Urinary bladder (tissue), 4 donors: Measurements from ENCODE around the gene NT5C3B. TPM values are rescaled to one million over a fixed set of nuclear protein-coding genes. Genes with fewer than 3 reads are reported as not detected.
"Not testable (repeated sequence)": the region's sequence is repeated elsewhere in the genome, so short reads cannot be mapped to it uniquely, and the experiment has no call there.

ENCODE experiments used
- DNase-seq: peaks from one replicate; pipeline ENCODE4 v3.0.0-alpha.2; 2015; ENCODE audit errors: extremely low spot score
- H3K27ac ChIP-seq: one replicate; pipeline ENCODE4 v1.5.1; 2013; ENCODE audit warnings: low read depth, mild to moderate bottlenecking, moderate library complexity
- H3K36me3 ChIP-seq: one replicate; pipeline ENCODE4 v1.6.1; 2013; ENCODE audit warnings: mild to moderate bottlenecking, moderate library complexity; ENCODE audit not compliant: insufficient read depth
- H3K4me1 ChIP-seq: one replicate; pipeline ENCODE4 v1.6.1; 2013; ENCODE audit warnings: mild to moderate bottlenecking, moderate library complexity; ENCODE audit not compliant: insufficient read depth
- H3K4me3 ChIP-seq: one replicate; pipeline ENCODE4 v1.5.1; 2013; ENCODE audit warnings: low read depth, low read length
- WGBS: extraction: QIAGEN DNeasy Blood & Tissue Kit; methylation state at CpG from one replicate; pipeline ENCODE4 v1.1.7; 2013; 5-methylcytosine and 5-hydroxymethylcytosine counted together
- polyA plus RNA-seq: library from polyadenylated mRNA; stranded (reverse); fragments of 200-250 nt; gene quantifications from one replicate; pipeline ENCODE4 v1.2.3, GENCODE V29; 2013
- total RNA-seq: library from RNA; depleted of rRNA; stranded (reverse); fragments of >200 nt; gene quantifications from one replicate; pipeline ENCODE4 v1.2.3, GENCODE V29; 2014
- donor health status: healthy with polysubstance abuse.
- donor health status: healthy.

The NT5C3B gene
- total and polyA plus RNA-seq, 2 donors = 40.8 to 67.9 TPM

DNA sequence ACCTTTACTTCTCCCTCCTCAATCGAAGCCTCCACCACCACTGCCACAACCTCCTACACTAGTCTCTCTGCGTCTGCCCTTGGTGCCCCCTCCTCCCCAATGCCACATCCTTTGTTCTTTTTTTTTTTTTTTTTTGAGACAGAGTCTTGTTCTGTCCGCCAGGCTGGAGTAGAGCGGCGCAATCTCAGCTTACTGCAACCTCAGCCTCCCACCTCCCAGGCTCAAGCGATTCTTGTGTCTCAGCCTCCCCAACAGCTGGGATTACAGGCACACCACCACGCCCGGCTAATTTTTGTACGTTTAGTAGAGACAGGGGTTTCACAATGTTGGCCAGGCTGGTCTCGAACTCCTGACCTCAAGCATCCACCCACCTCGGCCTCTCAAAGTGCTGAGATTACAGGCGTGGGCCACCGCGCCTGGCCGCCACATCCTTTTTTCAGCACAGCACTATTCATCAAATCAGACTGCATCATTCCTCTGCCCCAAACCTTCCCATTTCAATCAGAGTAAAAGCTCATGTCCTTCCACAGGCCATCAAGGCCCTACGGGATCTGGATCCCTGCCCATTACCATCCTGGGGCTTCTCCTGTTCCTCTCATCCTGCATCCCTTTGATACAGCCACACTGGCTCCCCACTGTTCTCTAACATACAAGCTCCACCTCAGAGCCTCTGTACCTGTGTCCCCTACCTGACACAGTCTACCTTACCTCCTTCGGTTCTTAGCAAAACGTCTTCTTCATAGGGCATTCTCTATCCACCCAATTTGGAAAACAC, 27.2 kb upstream of the NT5C3B start:
- no peak overlapping the region for H3K27ac ChIP-seq
- H3K36me3 ChIP-seq = no peaks in the 10 kb centered on the region
- DNase-seq = no peak
- H3K4me1 ChIP-seq = peaks cover 2% of the 10 kb centered on the region
- peak overlapping the region; percentile 87 for H3K4me3 ChIP-seq
- WGBS = 71% methylated on average over 18 of the region's 18 CpGs

GRCh38 chr17:41860254-41860931, 24.4 kb upstream of the NT5C3B start:
- Histone ChIP-seq H3K27ac (no peak overlapping the region), H3K4me1 (peaks cover 2% of the 10 kb centered on the region), H3K36me3 (no peaks in the 10 kb centered on the region), H3K4me3 (no peak overlapping the region)
- 72% methylated on average over 3 of the region's 3 CpGs for WGBS
- DNase-seq = no peak

GRCh38 chr17:41851382-41851781, 15.3 kb upstream of the NT5C3B start:
- not testable (repeated sequence) for H3K27ac ChIP-seq, DNase-seq, H3K4me3 ChIP-seq, H3K36me3 ChIP-seq, H3K4me1 ChIP-seq
- WGBS = 97% methylated on average over 14 of the region's 14 CpGs

DNA sequence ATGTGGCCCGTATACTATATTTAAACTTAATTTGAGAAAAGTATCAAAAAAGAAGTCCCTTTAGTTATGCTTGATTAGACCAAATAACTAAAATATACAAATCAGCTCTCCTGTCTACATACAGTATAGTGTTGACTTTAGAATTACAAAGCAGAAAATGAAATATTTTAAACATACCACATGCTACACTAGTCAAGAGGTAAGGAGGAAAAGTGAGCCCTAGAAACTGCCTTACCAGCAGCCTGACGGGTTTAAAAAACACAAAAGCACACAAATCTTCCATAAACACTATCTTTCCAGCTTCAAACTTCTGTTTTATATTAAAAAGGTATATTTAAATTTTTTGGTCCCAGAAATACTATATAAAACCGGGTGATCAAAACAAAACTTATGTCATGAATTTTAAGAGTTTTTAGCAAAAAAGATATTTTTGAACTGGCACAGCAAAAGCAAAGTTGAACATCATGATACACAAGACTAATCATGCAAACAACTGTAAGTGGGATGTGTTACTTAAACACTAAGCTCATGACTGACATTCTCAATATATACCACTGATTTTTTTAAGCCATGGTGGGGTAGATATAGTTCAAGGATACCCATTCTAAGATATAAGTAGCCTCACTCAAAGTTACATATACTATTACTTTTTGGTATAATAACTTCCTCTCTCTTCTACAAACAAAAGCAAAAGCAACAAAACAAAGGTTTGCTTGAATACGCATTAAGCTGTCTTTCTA, 13.4 kb upstream of the NT5C3B start:
- Histone ChIP-seq H3K4me3 (no peak overlapping the region), H3K36me3 (no peaks in the 10 kb centered on the region), H3K4me1 (no peaks in the 10 kb centered on the region), H3K27ac (no peak overlapping the region)
- DNase-seq = no peak
- 74% methylated on average over 4 of the region's 4 CpGs for WGBS

DNA sequence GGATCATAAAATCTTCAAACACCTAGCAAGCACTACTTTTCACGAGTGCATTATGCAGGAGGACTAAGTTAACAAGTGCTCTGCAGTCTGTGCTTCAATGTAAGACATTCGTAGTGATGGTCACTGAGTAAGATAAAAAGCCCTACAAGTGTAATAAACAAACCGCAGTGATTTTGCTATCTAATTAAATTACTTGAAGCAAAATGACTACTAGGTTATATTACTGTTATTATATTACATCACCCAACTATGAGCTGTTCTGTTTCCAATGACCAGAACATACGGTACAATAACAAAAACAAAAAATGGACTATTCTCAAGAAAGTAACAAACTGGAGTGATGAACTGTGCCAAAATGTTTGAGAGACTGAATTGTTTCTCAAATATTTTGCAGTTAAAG, 12.8 kb upstream of the NT5C3B start:
- DNase-seq = no peak
- Histone ChIP-seq H3K4me1 (no peaks in the 10 kb centered on the region), H3K27ac (no peak overlapping the region), H3K36me3 (no peaks in the 10 kb centered on the region), H3K4me3 (no peak overlapping the region)
- WGBS = 50% methylated on average over 4 of the region's 4 CpGs

- 93% methylated on average over 6 of the region's 6 CpGs for WGBS
- Histone ChIP-seq H3K4me3 (no peak overlapping the region), H3K27ac (no peak overlapping the region), H3K36me3 (no peaks in the 10 kb centered on the region), H3K4me1 (no peaks in the 10 kb centered on the region)
- no peak for DNase-seq
Measured at GRCh38 chr17:41844971-41845370, 8.9 kb upstream of the NT5C3B start.

DNA sequence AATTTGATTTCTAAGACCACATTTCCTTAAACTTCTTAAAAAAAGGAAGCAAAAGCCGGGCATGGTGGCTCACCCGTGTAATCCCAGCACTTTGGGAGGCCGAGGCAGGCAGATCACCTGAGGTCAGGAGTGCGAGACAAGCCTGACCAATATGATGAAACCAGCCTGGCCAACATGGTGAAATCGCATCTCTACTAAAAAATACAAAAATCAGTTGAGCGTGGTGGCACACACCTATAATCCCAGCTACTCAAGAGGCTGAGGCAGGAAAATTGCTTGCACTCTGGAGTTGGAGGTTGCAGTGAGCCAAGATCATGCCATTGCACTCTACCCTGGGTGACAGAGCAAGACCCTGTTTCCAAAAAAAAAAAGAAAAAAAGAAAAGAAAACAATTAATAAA, 4.7 kb upstream of the NT5C3B start:
- H3K4me3 ChIP-seq, H3K4me1 ChIP-seq, H3K36me3 ChIP-seq, H3K27ac ChIP-seq, DNase-seq: not testable (repeated sequence)
- WGBS = 89% methylated on average over 6 of the region's 6 CpGs

- H3K4me3 ChIP-seq, H3K27ac ChIP-seq, H3K4me1 ChIP-seq, H3K36me3 ChIP-seq, DNase-seq: not testable (repeated sequence)
- 94% methylated on average over 2 of the region's 2 CpGs for WGBS
Measured at GRCh38 chr17:41839448-41839847, 3.4 kb upstream of the NT5C3B start.

- no peaks in the 10 kb centered on the region for H3K4me1 ChIP-seq
- 95% methylated on average over 15 of the region's 15 CpGs for WGBS
- no peak for DNase-seq
- no peaks in the 10 kb centered on the region for H3K36me3 ChIP-seq
- no peak within 1 kb of the TSS for H3K27ac ChIP-seq
- no peak within 1 kb of the TSS for H3K4me3 ChIP-seq
Measured at GRCh38 chr17:41837761-41838538, 1.9 kb upstream of the NT5C3B start, which contains the start of gene KLHL10. Gene KLHL10, plus strand, starts transcription at chr17:41837825. Its CDS starts 108 bp downstream, at chr17:41837933.

DNA sequence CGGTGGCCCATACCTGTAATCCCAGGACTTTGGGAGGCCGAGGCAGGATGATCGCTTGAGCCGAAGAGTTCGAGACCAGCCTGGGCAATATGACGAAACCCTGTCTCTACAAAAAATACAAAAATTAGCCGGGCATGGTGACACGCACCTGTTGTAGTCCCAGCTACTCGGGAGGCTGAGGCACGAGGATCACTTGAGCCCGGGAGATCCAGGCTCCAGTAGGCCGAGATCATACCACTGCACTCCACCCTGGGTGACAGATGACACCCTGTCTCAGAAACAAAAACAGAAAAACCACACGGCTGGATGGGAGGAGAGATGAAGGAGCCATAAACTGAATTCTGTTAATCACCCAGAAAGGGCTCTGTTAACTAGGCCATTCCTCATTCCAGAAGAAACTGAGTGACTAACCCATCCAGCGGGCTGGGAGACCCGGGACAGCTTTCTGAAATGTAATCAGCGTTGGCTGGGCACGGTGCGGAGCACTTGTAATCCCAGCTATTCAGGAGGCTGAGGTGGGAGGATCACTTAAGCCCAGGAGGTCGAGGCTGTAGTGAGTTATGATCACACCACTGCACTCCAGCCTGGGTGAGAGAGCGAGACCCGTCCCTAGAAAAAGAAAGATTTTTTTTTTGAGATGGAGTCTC, 641 bp upstream of the NT5C3B start:
- Histone ChIP-seq H3K4me1 (no peaks in the 10 kb centered on the region), H3K4me3 (peak overlapping the region; percentile 95), H3K36me3 (peaks cover 2% of the 10 kb centered on the region), H3K27ac (no peak overlapping the region)
- DNase-seq = no peak
- 48% methylated on average over 21 of the region's 21 CpGs for WGBS

DNA sequence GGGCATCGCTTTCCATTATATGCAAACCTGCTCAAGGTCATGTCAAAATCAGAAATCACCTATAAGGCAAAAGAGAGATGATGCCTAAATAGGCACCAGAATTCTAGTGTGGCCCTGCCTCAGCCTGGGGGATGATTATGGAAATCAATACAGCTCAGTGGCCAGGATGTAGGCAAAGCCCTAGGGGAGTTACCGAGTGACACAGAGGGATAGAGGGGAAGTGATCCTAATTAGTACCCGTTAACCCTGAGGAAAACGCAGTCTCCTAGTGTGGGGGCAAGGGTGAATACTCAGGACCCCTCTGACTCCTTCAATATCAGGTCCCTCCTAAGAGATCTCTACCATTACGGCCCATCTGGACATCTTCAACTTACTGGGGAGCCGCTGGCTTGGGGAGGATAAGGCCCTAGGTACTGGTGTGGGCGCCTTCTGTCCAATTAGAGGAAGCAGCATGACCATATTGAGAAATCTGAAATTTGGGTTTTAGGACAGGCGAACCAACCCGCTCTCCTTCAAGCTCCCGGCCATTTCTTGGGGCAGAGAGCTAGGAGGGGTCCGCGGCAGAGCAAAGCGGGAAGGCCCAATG, 725 bp downstream of the NT5C3B start:
- Histone ChIP-seq H3K36me3 (peaks cover 2% of the 10 kb centered on the region), H3K27ac (peak overlapping the region; percentile 78), H3K4me3 (peak overlapping the region; percentile 95), H3K4me1 (no peaks in the 10 kb centered on the region)
- WGBS = 13% methylated on average over 13 of the region's 13 CpGs
- no peak for DNase-seq

GRCh38 chr17:41829961-41830360, 6.1 kb downstream of the NT5C3B start:
- not testable (repeated sequence) for DNase-seq
- WGBS = 79% methylated on average over 10 of the region's 10 CpGs

More at GRCh38 chr17:41829961-41830360, 6.1 kb downstream of the NT5C3B start:
- not testable (repeated sequence) for H3K4me3 ChIP-seq, H3K27ac ChIP-seq, H3K4me1 ChIP-seq, H3K36me3 ChIP-seq
